GM18907 (cell line): ENCODE measurements around the gene ZDHHC7.
A peak's percentile ranks its signal among the peaks of the same experiment; 100 is the strongest.

Experiments
- ATAC-seq: cut with Tn5 transposase; IDR thresholded peaks from one replicate; pipeline ENCODE4 v1.9.1; 2021; ENCODE audit warnings: mild to moderate bottlenecking, moderate library complexity; ENCODE audit not compliant: unreplicated experiment

ZDHHC7 gene

DNA sequence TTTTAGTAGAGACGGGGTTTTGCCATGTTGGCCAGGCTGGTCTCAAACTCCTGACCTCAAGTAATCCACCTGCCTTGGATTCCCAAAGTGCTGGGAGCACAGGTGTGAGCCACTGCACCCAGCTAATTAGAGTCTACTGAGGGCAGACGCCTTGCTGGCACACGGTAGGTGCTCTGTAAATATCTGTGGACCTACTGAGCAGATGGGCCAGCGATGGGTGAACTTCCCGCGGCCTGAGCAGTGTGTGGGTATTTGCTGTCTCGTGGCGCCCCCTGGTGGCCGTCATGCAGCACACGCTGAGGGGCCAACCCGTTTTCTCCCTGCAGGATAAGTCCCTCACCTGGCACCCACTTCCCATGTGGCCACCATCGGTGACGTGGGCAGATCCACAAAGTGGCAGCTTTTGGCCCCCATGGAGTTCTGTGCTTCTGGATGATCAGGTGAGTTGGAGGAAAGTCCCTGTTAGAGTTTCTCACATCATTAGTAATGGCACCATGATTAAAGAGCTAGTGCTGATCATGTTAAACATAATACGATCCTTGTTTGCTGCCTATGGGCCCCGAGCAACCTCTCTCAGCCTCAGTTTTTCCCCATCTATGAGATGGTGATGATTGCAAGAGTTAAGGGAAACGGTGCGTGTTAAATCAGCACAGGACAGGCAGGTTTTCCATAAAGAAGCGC, 40.7 kb downstream of the ZDHHC7 start:
- no peak for ATAC-seq

DNA sequence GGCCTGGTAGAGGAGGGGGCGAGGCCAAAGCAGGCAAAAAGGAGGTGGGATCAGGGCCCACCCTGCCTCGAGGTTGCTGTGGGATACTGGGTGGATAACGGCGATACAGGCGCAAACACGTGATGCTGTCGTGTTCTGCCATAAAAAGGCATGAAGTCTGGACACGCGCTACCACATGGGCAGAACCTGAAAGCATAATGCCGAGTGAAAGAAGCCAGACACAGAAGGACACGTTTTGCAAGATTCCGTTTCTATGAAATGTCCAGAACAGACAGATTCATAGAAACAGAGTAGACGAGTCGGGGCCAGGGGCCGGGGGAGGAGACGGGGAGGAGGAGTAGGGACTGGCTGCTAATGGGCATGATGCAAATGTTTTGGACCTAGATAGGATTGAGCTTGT, 43.5 kb downstream of the ZDHHC7 start:
- no peak for ATAC-seq

DNA sequence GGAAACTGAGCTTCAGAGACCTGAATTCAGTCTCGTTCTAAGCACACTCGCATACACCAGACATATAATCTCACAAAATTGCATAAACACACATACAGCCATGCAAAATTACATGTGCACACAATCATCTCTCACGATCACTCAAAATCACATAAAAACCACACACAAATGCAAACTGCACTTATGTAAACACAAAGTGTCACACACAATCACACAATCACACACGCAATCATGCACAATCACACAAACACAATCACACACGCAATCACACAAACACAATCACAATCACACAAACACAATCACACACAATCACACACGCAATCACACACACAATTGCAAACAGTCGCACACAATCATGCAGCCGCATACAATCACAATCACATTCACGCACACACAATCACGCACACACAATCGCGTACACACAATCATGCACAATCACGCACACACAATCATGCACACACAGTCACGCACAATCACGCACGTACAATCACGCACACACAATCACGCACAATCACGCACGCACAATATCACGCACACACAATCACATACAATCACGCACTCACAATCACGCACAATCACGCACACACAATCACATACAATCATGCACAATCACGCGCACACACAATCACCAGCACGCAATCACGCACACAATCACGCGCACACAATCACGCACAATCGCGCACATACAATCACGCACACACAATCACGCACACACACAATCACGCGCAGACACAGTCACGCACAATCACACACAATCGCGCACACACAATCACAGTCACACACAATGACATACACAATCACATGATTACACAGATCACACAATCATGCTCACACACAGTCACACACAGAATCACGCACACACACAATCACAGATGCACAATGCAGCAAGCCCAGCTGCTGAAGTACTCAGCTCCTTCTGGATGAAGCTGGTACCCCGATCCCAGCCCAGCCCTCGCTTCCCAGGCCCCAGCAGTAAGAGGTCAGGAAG, 45.6 kb downstream of the ZDHHC7 start:
- no peak for ATAC-seq

DNA sequence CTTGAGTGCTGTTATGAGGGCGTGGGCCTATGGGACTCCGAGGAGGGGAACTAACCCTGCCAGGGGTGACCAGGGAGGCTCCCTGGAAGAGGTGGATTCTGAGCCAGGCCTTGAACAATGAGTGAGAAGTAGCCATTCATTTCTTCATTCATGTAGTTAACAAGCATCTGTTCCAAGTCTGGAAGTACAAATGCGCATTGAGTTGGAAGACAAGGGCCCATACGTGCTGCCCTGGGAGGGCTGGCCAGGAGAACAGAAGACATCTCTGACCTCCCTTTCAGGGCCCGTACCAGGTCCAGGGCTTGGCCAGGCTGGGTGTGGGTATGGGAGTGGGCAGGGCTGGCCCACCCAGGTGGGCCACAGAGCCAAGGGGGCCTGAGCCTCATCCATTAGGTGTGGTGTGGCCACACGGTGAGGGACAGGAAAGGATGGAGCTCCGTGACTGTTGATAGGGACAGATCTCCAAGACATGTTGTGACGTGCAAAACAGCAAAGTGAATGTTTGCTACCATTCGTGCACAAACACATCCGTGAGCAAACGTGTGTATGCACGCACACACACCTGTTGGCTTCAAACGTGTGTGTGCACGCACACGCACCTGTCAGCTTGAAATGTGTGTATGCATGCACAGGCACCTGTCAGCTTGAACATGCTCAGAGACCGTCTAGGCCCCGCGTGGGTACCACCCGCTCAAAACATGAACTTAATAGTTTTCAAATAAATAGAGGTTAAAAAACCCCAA, 46.8 kb downstream of the ZDHHC7 start:
- ATAC-seq: no peak

DNA sequence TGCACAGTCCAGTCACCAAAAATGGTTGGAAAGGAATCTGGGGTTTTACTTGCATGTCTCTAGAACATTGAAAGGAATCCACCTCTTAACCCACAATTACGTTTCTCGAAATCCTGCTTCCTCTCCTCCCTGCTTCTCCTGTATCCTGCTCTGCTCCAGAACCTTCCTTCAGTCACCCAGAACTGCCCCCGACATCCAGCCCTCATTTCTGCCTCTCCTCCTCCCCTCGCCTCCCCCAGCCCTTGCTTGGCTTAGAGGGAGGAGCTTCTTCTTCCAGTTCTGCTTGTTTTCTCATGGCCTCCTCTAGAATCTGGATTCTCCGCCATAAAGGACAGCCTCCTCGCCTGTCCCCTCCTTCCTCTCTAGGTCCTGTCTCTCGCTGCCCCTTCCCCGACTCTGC, 48.3 kb downstream of the ZDHHC7 start:
- no peak for ATAC-seq

DNA sequence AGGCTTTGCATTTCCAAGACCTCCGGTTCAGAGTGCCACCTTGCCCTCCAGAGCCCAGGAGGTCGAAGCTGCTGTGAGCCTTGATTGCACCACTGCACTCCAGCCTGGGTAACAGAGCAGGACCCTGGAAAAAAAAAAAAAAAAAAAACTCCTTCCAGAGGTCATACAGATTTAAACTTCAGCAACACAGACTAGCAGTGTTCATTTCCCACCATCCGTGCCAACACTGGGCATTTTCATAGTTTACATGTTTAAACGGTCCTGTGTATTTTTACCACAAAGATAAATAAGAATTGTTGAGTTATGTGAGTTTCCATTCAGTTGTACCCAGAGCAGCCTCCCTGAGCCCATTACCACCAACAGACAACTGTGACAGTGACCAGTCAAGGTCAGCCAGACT, 50.4 kb downstream of the ZDHHC7 start:
- no peak for ATAC-seq

DNA sequence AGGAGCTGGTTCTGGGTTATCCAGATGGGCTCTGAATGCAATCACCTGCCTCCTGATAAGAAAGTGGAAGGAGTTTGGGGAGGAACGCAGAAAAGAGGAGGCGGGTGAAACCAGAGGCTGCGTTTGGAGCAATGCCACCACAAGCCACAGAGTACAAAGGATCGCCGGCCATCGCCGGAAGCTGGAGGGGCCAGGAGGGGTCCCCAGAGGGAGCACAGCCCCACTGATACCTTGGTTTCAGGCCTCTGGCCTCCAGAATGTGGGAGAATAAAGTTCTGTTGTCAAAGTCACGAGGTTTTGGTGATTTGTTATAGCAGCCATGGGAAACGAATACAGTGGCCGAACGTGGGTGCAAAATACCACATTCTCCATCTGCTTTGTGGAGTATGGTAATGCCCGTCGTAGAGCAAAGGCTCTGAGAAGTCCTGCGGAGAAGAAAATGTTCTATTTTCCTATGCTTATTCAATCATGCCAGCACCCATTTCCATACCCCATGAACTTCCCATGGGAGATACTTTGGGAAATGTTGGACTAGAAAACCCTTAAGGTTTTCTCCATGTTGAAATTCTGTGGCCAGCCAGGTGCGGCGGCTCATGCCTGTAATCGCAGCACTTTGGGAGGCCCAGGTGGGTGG, 51.4 kb downstream of the ZDHHC7 start:
- ATAC-seq: no peak

DNA sequence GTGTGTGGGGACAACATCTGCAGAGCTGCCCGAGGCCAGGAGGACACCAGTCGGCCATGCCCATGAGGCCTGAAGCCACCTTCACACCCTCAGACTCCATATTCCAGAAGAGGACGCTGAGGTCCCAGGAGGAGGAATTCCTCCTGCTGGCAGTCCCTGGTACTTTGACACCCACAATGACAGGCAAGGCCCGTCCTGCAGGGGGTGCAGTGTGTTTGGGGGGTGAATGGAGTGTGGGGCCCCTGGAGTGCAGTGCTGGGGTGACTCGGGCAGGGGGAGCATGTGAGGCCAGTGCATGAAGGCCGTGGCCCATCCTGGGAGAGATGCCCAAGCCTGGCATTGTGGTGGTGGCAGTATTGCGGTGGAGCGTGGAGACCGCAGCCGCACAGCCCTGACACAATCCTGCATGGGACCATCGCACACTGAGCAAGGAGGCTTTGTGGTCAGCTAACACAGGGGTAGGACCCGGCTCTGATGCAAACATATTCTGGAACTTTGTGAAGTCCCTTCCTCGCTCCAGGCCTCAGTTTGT, 52.2 kb downstream of the ZDHHC7 start:
- ATAC-seq: no peak

DNA sequence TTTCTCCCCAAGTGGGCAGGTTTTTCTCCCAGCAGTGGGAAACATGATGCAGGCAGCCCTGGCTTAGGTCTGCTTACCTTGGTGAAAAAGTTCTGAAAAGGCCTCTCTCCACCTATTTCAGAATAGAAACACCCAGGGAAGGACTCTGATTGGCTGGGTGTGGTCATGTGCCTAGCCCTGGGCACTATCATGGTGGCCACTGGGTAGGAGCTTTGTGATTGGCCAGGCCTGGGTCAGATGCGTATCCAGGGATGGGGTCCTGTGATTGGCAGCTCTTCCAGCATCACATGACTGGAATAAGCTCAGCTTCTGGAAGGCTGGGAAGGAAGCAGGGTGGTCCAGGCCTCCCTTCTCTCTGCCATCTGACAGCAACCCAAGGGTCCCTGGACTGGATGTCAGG, 53.5 kb downstream of the ZDHHC7 start:
- ATAC-seq: no peak

DNA sequence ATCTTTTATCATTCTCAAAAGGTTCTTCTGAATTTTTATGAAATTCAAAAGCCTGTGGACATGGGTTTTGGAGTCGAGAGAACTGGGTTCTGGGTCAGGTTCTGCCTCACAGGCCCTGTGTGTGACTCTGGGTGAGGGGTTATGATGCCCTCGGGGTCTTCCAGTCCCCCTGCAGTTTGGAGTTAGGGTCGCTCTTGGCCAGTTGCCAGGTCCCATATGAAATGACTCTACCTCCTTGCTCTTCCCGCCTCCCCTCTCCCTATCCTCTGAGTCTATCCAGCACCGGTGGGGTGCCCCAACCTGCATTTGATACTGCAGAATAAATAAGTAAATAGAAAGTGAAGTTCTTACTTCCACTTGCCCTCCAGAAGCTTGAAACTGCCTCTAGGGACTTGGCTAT, 54.1 kb downstream of the ZDHHC7 start:
- ATAC-seq: no peak

DNA sequence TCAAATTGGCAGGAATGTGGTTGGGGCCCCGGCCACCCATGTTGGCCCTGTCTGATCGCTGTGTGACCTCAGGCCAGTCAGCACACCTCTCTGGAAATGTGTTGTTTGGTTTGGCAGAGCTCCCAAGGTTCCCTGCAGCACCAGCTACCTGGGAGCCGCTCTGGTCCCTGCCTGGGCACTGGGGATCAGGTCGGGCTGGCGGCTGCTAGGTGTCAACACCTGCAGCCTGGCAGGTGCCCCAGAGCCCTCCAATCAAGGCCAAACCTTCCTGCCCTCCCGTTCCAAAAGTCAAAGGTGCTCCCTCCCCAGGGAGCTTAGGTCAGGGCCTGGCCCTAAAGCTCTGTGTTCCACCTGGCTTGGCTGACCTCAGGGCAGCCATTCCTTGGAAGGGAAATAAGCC, 55.9 kb downstream of the ZDHHC7 start:
- no peak for ATAC-seq

DNA sequence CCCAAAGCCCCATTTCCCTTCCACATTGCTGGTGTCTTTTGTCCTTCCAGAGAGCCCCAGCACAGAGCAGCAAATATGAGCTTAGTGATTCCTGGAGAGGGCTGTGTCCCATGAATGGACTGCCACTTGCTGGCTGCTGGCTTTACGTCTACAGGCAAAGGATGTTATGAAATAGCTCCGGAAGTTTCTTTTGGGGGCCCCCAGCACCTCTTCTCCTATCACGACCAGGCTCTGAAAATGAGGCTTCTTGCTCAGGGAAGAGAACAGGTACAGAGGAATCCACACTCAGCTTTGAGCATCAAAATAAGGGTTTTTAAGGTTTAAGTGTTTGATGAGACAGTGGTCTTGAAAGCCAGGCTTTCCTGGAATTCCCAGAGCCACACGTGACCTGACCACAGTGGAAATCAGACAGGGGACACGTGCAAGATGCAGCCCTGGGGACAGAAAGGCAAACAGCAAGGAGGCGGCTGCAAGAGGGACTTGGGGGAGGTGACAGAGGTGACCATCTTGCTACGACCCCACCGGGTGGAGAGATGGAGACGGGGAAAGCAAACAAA, 58.1 kb downstream of the ZDHHC7 start:
- ATAC-seq: no peak

DNA sequence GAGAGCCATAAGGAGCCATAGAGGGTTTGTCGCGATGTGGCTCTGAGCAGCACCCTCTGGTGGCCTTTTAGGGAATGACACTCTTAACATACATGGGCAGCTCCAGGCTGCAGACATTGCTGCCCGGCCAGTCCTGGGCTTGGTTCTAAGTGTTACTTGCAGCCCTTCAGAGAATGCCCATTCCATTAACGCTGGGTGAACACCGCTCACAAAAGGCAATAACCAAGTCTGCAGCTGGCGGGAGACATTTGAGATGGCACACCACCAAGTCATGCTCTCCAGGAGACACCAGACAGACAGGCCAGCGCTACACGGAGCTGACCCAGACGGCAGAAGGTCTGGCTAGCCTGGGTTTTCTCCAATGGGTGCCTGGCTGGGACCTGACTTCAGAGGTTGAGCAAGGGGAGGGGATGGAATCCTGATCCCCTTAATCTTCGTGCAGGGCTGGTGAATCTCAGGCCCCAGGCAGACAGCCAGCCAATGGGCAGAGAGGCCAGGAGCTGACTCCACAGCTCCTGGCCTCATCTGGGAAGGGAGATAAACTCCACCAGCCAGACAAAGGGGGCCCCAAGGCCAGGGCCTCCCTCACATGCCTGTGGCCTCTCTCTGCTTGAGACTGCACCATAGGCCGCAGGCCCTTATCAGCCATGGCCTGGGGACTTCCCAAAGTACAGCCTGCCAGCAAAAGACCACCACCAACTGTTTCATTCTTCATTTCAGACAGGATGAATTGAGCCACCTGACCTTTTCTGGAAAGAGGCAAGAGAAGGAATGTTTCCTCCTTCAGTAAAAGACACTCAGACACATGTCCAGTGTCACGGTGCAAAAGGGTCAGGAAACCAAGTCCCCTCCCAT, 58.8 kb downstream of the ZDHHC7 start:
- peak; percentile 68 for ATAC-seq

DNA sequence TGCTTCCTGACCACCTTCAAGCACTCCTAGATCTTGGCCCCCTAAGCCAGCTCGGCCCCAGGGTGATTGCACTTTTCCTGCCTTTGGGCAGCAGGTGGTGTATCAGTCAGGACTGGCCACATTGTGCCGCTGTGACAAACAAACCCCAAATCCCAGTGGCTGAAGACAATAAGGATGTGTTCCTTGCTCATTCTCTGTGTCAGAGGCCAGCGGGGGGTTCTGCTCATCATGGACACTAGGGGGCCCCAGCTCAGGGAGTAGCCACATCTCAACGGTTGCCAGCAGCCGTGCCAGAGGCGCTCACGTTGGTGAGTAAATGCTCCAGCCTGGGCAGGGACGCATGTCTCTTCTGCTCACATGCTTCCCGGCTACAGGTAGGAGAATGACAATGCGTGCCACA, 60.4 kb downstream of the ZDHHC7 start:
- no peak for ATAC-seq

DNA sequence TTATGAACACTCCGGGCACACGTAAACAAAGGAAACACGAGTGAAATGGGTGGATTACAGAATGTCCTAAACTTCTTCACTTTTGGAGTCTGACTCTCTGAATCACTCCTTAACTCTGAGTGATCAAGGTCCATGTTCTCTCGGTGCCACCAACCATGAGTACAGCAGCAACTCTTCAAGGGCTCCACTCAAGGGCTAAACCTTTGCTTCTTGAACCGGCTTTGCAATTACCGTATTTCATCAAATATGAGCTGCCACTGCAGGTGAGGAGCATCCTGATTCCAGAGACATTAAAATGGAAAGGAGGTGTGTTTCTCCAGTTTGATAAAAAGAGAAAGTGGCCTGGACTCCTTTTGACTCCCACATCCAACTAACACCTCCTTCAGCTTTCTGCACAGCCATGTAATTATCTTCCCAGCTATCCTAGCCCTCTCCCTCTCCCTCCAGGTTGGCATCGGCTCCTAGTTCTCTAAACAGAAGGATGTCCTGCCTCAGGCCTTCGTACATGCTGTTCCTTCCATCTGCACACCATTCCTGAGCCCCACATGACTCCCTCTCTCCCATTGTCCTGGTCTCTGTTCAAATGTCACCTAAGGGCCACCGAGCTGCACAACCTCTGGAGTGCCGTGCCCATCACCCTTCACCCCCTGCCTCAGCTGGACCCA, 61.4 kb downstream of the ZDHHC7 start:
- no peak for ATAC-seq

DNA sequence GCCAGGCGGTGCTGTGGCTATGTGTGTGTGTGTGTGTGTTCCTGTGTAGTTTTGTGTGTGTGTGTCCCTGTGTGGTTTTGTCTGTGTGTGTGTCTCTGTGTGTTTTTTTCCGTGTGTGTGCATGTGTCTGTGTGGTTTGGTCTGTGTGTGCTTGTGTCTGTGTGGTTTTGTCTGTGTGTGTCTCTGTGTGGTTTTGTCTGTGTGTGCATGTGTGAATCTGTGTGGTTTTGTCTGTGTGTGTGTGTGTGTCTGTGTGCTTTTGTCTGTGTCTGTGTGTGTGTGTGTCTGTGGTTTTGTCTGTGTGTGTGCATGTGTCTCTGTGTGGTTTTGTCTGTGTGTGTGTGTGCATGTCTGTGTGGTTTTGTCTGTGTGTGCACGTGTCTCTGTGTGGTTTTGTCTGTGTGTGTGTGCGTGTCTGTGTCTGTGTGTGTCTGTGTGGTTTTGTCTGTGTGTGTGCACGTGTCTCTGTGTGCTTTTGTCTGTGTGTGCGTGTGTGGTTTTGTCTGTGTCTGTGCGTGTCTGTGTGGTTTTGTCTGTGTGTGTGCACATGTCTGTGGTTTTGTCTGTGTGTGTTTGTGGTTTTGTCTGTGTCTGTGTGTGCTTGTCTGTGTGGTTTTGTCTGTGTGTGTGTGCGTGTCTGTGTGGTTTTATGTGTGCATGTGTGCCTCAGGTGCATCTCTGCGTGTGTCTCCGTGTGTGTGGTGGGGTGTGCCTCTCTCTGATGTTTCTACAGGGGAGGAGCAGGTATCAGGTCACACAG, 62.3 kb downstream of the ZDHHC7 start:
- ATAC-seq: no peak

DNA sequence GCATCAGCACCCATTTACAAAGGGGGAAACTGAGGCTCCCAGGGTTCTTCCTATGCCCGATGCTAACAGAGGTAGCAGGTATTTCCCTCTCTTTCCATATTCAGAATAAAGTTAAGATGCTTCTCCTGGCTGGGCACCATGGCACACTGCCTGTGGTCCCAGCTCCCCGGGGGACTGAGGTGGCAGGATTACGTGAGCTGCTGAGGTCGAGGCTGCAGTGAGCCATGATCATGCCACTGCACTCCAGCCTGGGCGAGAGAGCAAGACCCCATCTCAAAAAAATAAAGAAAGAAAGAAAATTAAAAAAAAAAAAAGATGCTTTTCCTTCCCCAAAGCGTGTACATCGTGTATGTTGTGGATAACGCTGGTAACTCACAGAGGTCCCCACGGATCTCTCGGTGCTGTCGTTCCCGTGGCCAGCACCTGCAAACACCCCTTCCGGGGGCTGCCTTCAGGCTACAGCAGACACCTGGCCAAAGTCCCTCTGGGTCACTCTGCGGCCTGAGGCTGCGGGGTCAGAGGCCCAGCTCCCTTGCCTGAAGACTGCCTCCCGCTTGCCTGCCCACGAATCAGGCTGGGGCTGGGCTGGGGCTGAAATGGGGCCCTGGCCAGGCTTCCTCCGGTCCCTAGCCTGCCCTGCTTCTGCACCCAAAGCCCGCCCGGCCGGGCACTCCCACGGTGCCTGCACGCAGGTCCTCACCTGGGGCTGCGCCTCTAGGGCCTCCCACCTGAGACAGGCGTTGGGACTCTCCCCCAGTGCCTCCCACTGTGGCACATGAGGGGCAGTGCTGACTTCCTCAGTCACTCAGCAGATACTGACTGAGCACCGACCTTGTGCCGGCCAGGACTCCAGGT, 63.1 kb downstream of the ZDHHC7 start:
- no peak for ATAC-seq
